Breast epithelium (tissue), 3 donors: ENCODE measurements around the gene UGT1A7.

Experiments used
- CTCF ChIP-seq, 3 donors: fragments of 450-650 bp; IDR thresholded peaks; one replicate each; pipeline ENCODE4 v1.5.1; 2016 to 2017; ENCODE audit warnings: antibody characterized with exemption in 3 of 3, mild to moderate bottlenecking in 3 of 3, moderate library complexity in 3 of 3
- POLR2AphosphoS5 ChIP-seq, 3 donors: sonication (generic); formaldehyde crosslinking; IDR thresholded peaks; one replicate each; pipeline ENCODE4 v1.6.1; 2017; ENCODE audit warnings: antibody characterized with exemption in 3 of 3

- TF ChIP-seq CTCF (IDR thresholded peaks at IDR 0.05) (no peak), POLR2AphosphoS5 (IDR thresholded peaks at IDR 0.05) (no peak)
These were observed 111.9 kb downstream of the UGT1A7 start for GRCh38 chr2:233793465-233794127.
